GM12878 (cell line): ENCODE data around the gene AK5.

Experiments
- CHD2 ChIP-seq: IDR thresholded peaks from 2 replicates; pipeline ENCODE4 v1.6.1; 2011; ENCODE audit warnings: low read depth, low read length, improper control_type of control experiment, borderline replicate concordance
- CTCF ChIP-seq, 3 experiments: IDR thresholded peaks in 2 of 3; conservative IDR thresholded peaks in 1 of 3; 2 replicates each; pipeline ENCODE4 v1.5.1; 2011; ENCODE audit warnings: low read depth in 3 of 3, low read length in 3 of 3, mild to moderate bottlenecking in 3 of 3, control low read depth in 2 of 3, moderate library complexity in 2 of 3, inconsistent platforms in 1 of 3, mixed read lengths in 1 of 3; ENCODE audit not compliant: control insufficient read depth in 2 of 3, insufficient read depth in 1 of 3; ENCODE audit errors: extremely low read depth in 1 of 3
- JUNB ChIP-seq: IDR thresholded peaks from 2 replicates; pipeline ENCODE4 v1.6.1; 2016; ENCODE audit warnings: antibody characterized with exemption, mild to moderate bottlenecking
- NFYA ChIP-seq: IDR thresholded peaks from 2 replicates; pipeline ENCODE4 v1.6.1; 2011; ENCODE audit warnings: low read depth, mild to moderate bottlenecking, low read length, improper control_type of control experiment, borderline replicate concordance
- POLR2A ChIP-seq: IDR thresholded peaks from 2 replicates; pipeline ENCODE4 v1.6.1; 2011; ENCODE audit warnings: low read depth, mild to moderate bottlenecking, low read length
- POLR2AphosphoS5 ChIP-seq: IDR thresholded peaks from 2 replicates; pipeline ENCODE4 v1.6.1; 2011; ENCODE audit warnings: mild to moderate bottlenecking, low read length, inconsistent platforms
- REST ChIP-seq: IDR thresholded peaks from 2 replicates; pipeline ENCODE4 v1.6.1; 2012; ENCODE audit warnings: mild to moderate bottlenecking, low read depth, low read length
- SMC3 ChIP-seq: IDR thresholded peaks from 2 replicates; pipeline ENCODE4 v1.6.1; 2011; ENCODE audit warnings: low read length, improper control_type of control experiment, borderline replicate concordance
- SREBF1 ChIP-seq: IDR thresholded peaks from 2 replicates; pipeline ENCODE4 v1.6.1; 2012; ENCODE audit warnings: mild to moderate bottlenecking, low read length
- YY1 ChIP-seq: IDR thresholded peaks from 2 replicates; pipeline ENCODE4 v1.6.1; 2011; ENCODE audit warnings: low read depth, mild to moderate bottlenecking, low read length

- TF ChIP-seq POLR2A = no peak
- TF ChIP-seq POLR2AphosphoS5 = no peak
- TF ChIP-seq YY1 = no peak
- TF ChIP-seq SREBF1 = no peak
- TF ChIP-seq NFYA = no peak
- no peak for TF ChIP-seq CHD2
- TF ChIP-seq CTCF (IDR thresholded peaks at IDR 0.05 in 2 of 3, conservative IDR thresholded peaks at IDR 0.05 in 1 of 3; ENCODE audit: control insufficient read depth in 2 of 3, extremely low read depth in 1 of 3, insufficient read depth in 1 of 3, low read depth in 3 of 3, low read length in 3 of 3) = no peak
- TF ChIP-seq REST = no peak
- no peak for TF ChIP-seq SMC3
- no peak for TF ChIP-seq JUNB
Observed at GRCh38 chr1:77319036-77319705, 37.4 kb downstream of the AK5 start.
